ENCODE results near the gene ABLIM1.

- TF ChIP-seq CREB1 (CRISPR knock-in tag; IDR thresholded peaks at IDR 0.05): no peak
- TF ChIP-seq CTCF (IDR thresholded peaks at IDR 0.05): no peak
- TF ChIP-seq KAT7 (CRISPR knock-in tag; IDR thresholded peaks at IDR 0.05; ENCODE audit: borderline replicate concordance): no peak
- TF ChIP-seq, protein P1, sequence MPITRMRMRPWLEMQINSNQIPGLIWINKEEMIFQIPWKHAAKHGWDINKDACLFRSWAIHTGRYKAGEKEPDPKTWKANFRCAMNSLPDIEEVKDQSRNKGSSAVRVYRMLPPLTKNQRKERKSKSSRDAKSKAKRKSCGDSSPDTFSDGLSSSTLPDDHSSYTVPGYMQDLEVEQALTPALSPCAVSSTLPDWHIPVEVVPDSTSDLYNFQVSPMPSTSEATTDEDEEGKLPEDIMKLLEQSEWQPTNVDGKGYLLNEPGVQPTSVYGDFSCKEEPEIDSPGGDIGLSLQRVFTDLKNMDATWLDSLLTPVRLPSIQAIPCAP (CRISPR knock-in tag; IDR thresholded peaks at IDR 0.05): no peak
- TF ChIP-seq TEAD1 (CRISPR knock-in tag; IDR thresholded peaks at IDR 0.05): no peak
- no peak for TF ChIP-seq IRF2 (CRISPR knock-in tag; IDR thresholded peaks at IDR 0.05; ENCODE audit: borderline replicate concordance, low read depth)
- TF ChIP-seq JUN (CRISPR knock-in tag; IDR thresholded peaks at IDR 0.05): no peak
- TF ChIP-seq CREM (CRISPR knock-in tag; IDR thresholded peaks at IDR 0.05): no peak
These were observed 28.0 kb downstream of the ABLIM1 start for GRCh38 chr10:114629824-114630730.
